Measurements from ENCODE around the gene DERA.

Gene DERA

GRCh38 chr12:15887043-15887817 is 23.9 kb upstream of the DERA start:
- H3K4me3 ChIP-seq (ENCODE audit: insufficient read length, low read depth): no peak overlapping the region
- H3K9me3 ChIP-seq (ENCODE audit: insufficient read depth, low read length): no peaks in the 10 kb centered on the region
- no peaks in the 10 kb centered on the region for H3K4me1 ChIP-seq (ENCODE audit: insufficient read depth, insufficient read length)
- H3K9ac ChIP-seq (ENCODE audit: insufficient read length, low read depth): no peak overlapping the region
- DNase-seq (ENCODE audit: low read depth, low spot score): no peak
- TF ChIP-seq SUZ12 (IDR thresholded peaks at IDR 0.05; ENCODE audit: extremely low read depth, insufficient read depth, insufficient read length): no peak
- TF ChIP-seq YY1 (IDR thresholded peaks at IDR 0.05; ENCODE audit: insufficient read depth, insufficient read length): no peak
- no peaks in the 10 kb centered on the region for H3K27me3 ChIP-seq (ENCODE audit: insufficient read depth, insufficient read length)
- H3K36me3 ChIP-seq (ENCODE audit: insufficient read depth, insufficient read length, low read length): peaks cover 86% of the 10 kb centered on the region

GRCh38 chr12:15892645-15893259 is 18.4 kb upstream of the DERA start:
- H3K9me3 ChIP-seq (ENCODE audit: insufficient read depth, low read length): no peaks in the 10 kb centered on the region
- no peak overlapping the region for H3K4me3 ChIP-seq (ENCODE audit: insufficient read length, low read depth)
- H3K4me1 ChIP-seq (ENCODE audit: insufficient read depth, insufficient read length): no peaks in the 10 kb centered on the region
- H3K27me3 ChIP-seq (ENCODE audit: insufficient read depth, insufficient read length): no peaks in the 10 kb centered on the region
- no peak for TF ChIP-seq SUZ12 (IDR thresholded peaks at IDR 0.05; ENCODE audit: extremely low read depth, insufficient read depth, insufficient read length)
- TF ChIP-seq YY1 (IDR thresholded peaks at IDR 0.05; ENCODE audit: insufficient read depth, insufficient read length): no peak
- TF ChIP-seq ZNF274 (IDR thresholded peaks at IDR 0.05; ENCODE audit: low read depth, low read length): no peak
- H3K9ac ChIP-seq (ENCODE audit: insufficient read length, low read depth): no peak overlapping the region
- H3K36me3 ChIP-seq (ENCODE audit: insufficient read depth, insufficient read length, low read length): peaks cover 96% of the 10 kb centered on the region
- DNase-seq (ENCODE audit: low read depth, low spot score): no peak

- H3K36me3 ChIP-seq (ENCODE audit: insufficient read depth, insufficient read length, low read length): peaks cover 96% of the 10 kb centered on the region
- no peak for DNase-seq (ENCODE audit: low read depth, low spot score)
Measured at GRCh38 chr12:15893260-15893659, 17.9 kb upstream of the DERA start.

GRCh38 chr12:15896867-15897266 is 14.3 kb upstream of the DERA start:
- TF ChIP-seq ZNF274 (IDR thresholded peaks at IDR 0.05; ENCODE audit: low read depth, low read length) (no peak), YY1 (IDR thresholded peaks at IDR 0.05; ENCODE audit: insufficient read depth, insufficient read length) (no peak), SUZ12 (IDR thresholded peaks at IDR 0.05; ENCODE audit: extremely low read depth, insufficient read depth, insufficient read length) (no peak)
- no peaks in the 10 kb centered on the region for H3K4me1 ChIP-seq (ENCODE audit: insufficient read depth, insufficient read length)
- no peaks in the 10 kb centered on the region for H3K27me3 ChIP-seq (ENCODE audit: insufficient read depth, insufficient read length)
- H3K36me3 ChIP-seq (ENCODE audit: insufficient read depth, insufficient read length, low read length): peaks cover 97% of the 10 kb centered on the region
- H3K4me3 ChIP-seq (ENCODE audit: insufficient read length, low read depth): no peak overlapping the region
- DNase-seq (ENCODE audit: low read depth, low spot score): no peak
- no peak overlapping the region for H3K9ac ChIP-seq (ENCODE audit: insufficient read length, low read depth)
- H3K9me3 ChIP-seq (ENCODE audit: insufficient read depth, low read length): no peaks in the 10 kb centered on the region

More at GRCh38 chr12:15893260-15893659, 17.9 kb upstream of the DERA start:
- Histone ChIP-seq H3K4me1 (ENCODE audit: insufficient read depth, insufficient read length) (no peaks in the 10 kb centered on the region), H3K27me3 (ENCODE audit: insufficient read depth, insufficient read length) (no peaks in the 10 kb centered on the region), H3K4me3 (ENCODE audit: insufficient read length, low read depth) (no peak overlapping the region), H3K9ac (ENCODE audit: insufficient read length, low read depth) (no peak overlapping the region), H3K9me3 (ENCODE audit: insufficient read depth, low read length) (no peaks in the 10 kb centered on the region)
- TF ChIP-seq YY1 (IDR thresholded peaks at IDR 0.05; ENCODE audit: insufficient read depth, insufficient read length): no peak
- no peak for TF ChIP-seq SUZ12 (IDR thresholded peaks at IDR 0.05; ENCODE audit: extremely low read depth, insufficient read depth, insufficient read length)
- TF ChIP-seq ZNF274 (IDR thresholded peaks at IDR 0.05; ENCODE audit: low read depth, low read length): no peak

DNA sequence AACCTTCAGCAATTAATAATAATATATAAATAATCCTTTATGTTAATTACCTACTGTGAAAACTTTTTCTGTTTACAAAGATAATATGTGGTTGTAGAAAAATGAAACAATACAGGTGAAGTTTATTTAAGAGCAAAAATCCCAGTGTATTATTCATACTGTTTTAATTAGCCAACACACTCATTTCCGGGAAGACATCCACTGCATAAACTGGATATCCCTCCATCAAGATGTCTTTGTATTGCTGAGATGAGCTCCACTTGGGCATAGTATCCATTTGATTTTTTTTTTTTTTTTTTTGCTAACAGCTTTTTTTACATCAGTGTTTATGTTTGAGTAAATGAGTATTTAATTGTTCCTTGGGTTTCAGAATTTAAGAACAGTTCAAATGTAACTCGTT is 13.7 kb upstream of the DERA start:
- Histone ChIP-seq H3K4me1 (ENCODE audit: insufficient read depth, insufficient read length) (no peaks in the 10 kb centered on the region), H3K36me3 (ENCODE audit: insufficient read depth, insufficient read length, low read length) (peaks cover 97% of the 10 kb centered on the region), H3K4me3 (ENCODE audit: insufficient read length, low read depth) (no peak overlapping the region), H3K9me3 (ENCODE audit: insufficient read depth, low read length) (no peaks in the 10 kb centered on the region), H3K27me3 (ENCODE audit: insufficient read depth, insufficient read length) (no peaks in the 10 kb centered on the region), H3K9ac (ENCODE audit: insufficient read length, low read depth) (no peak overlapping the region)
- TF ChIP-seq YY1 (IDR thresholded peaks at IDR 0.05; ENCODE audit: insufficient read depth, insufficient read length) (no peak), SUZ12 (IDR thresholded peaks at IDR 0.05; ENCODE audit: extremely low read depth, insufficient read depth, insufficient read length) (no peak)
- DNase-seq (ENCODE audit: low read depth, low spot score): no peak

- Histone ChIP-seq H3K27me3 (ENCODE audit: insufficient read depth, insufficient read length) (no peaks in the 10 kb centered on the region), H3K4me1 (ENCODE audit: insufficient read depth, insufficient read length) (no peaks in the 10 kb centered on the region), H3K9ac (ENCODE audit: insufficient read length, low read depth) (no peak overlapping the region), H3K36me3 (ENCODE audit: insufficient read depth, insufficient read length, low read length) (peaks cover 100% of the 10 kb centered on the region), H3K9me3 (ENCODE audit: insufficient read depth, low read length) (no peaks in the 10 kb centered on the region), H3K4me3 (ENCODE audit: insufficient read length, low read depth) (no peak overlapping the region)
- no peak for DNase-seq (ENCODE audit: low read depth, low spot score)
- TF ChIP-seq ZNF274 (IDR thresholded peaks at IDR 0.05; ENCODE audit: low read depth, low read length): no peak
- no peak for TF ChIP-seq SUZ12 (IDR thresholded peaks at IDR 0.05; ENCODE audit: extremely low read depth, insufficient read depth, insufficient read length)
- TF ChIP-seq YY1 (IDR thresholded peaks at IDR 0.05; ENCODE audit: insufficient read depth, insufficient read length): no peak
Measured at GRCh38 chr12:15899282-15899870, 11.8 kb upstream of the DERA start.

DNA sequence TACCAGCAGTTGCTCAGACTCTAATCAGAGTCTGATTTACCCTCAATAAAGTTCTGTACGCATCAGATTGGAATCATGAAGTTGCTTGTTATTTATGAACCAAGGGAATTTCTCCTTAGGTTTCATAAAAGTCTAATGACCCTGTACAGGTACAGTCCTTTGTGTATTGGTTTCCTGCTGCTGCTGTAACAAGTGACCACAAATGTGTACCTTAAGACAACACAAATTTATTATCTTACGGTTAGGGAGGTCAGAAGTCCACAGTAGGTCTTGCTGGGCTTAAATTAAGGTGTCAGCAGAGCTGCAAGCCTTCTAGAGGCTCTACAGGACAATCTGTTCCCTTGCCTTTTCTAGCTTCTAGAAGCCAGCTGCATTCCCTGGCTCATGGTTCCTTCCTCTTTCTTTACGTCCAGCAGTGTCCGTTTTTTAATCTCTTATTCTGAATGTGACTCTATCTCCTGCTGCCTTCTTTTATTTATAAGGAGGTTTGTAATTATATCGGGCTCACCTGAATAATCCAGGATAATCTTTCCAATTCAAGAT is 6.7 kb upstream of the DERA start:
- no peak for DNase-seq (ENCODE audit: low read depth, low spot score)
- H3K9ac ChIP-seq (ENCODE audit: insufficient read length, low read depth): no peak overlapping the region
- no peak for TF ChIP-seq SUZ12 (IDR thresholded peaks at IDR 0.05; ENCODE audit: extremely low read depth, insufficient read depth, insufficient read length)
- TF ChIP-seq ZNF274 (IDR thresholded peaks at IDR 0.05; ENCODE audit: low read depth, low read length): no peak
- TF ChIP-seq YY1 (IDR thresholded peaks at IDR 0.05; ENCODE audit: insufficient read depth, insufficient read length): no peak
- H3K36me3 ChIP-seq (ENCODE audit: insufficient read depth, insufficient read length, low read length): peaks cover 75% of the 10 kb centered on the region
- no peaks in the 10 kb centered on the region for H3K9me3 ChIP-seq (ENCODE audit: insufficient read depth, low read length)
- no peak overlapping the region for H3K4me3 ChIP-seq (ENCODE audit: insufficient read length, low read depth)
- no peaks in the 10 kb centered on the region for H3K4me1 ChIP-seq (ENCODE audit: insufficient read depth, insufficient read length)
- H3K27me3 ChIP-seq (ENCODE audit: insufficient read depth, insufficient read length): no peaks in the 10 kb centered on the region

Measured in NT2/D1 (cell line).